SK-N-SH treated with all-trans-retinoic acid at 6 μM for 48 hours (cell line): Measurements from ENCODE around the gene SLC26A2.

Experiments used
- ARNTL ChIP-seq: fragments of 450-650 bp; formaldehyde crosslinking; IDR thresholded peaks from 2 replicates; pipeline ENCODE4 v1.5.0; 2020; ENCODE audit warnings: low read depth, mild to moderate bottlenecking, moderate library complexity, borderline replicate concordance
- BACH2 ChIP-seq: fragments of 250-450 bp; sonication (Bioruptor Pico); IDR thresholded peaks from 2 replicates; pipeline ENCODE4 v1.9.0; 2021; ENCODE audit warnings: mild to moderate bottlenecking, borderline replicate concordance
- CSDC2 ChIP-seq: fragments of 250-450 bp; sonication (Bioruptor Pico); IDR thresholded peaks from 2 replicates; pipeline ENCODE4 v1.5.0; 2020; ENCODE audit warnings: mild to moderate bottlenecking, moderate library complexity
- PPARA ChIP-seq: fragments of 250-450 bp; sonication (Bioruptor Pico); IDR thresholded peaks from 2 replicates; pipeline ENCODE4 v1.5.0; 2020; ENCODE audit warnings: mild to moderate bottlenecking, borderline replicate concordance
- TOX ChIP-seq: fragments of 250-450 bp; sonication (Bioruptor Pico); IDR thresholded peaks from 2 replicates; pipeline ENCODE4 v1.8.0; 2021; ENCODE audit warnings: mild to moderate bottlenecking, moderate library complexity, borderline replicate concordance
- ZFP3 ChIP-seq: fragments of 250-450 bp; sonication (Bioruptor Pico); IDR thresholded peaks from 2 replicates; pipeline ENCODE4 v1.5.0; 2020; ENCODE audit warnings: mild to moderate bottlenecking, moderate library complexity
- ZFP30 ChIP-seq: fragments of 450-650 bp; formaldehyde crosslinking; IDR thresholded peaks from 2 replicates; pipeline ENCODE4 v1.5.0; 2022; ENCODE audit warnings: mild to moderate bottlenecking, moderate library complexity
- ZNF565 ChIP-seq: fragments of 450-650 bp; formaldehyde crosslinking; conservative IDR thresholded peaks from 2 replicates; pipeline ENCODE4 v1.5.0; 2020; ENCODE audit warnings: low read depth, mild to moderate bottlenecking, moderate library complexity
- TF ChIP-seq, protein P1 (sequence below): fragments of 250-450 bp; sonication (Bioruptor Pico); IDR thresholded peaks from 2 replicates; pipeline ENCODE4 v1.8.0; 2020; ENCODE audit warnings: mild to moderate bottlenecking, moderate library complexity, borderline replicate concordance

DNA sequence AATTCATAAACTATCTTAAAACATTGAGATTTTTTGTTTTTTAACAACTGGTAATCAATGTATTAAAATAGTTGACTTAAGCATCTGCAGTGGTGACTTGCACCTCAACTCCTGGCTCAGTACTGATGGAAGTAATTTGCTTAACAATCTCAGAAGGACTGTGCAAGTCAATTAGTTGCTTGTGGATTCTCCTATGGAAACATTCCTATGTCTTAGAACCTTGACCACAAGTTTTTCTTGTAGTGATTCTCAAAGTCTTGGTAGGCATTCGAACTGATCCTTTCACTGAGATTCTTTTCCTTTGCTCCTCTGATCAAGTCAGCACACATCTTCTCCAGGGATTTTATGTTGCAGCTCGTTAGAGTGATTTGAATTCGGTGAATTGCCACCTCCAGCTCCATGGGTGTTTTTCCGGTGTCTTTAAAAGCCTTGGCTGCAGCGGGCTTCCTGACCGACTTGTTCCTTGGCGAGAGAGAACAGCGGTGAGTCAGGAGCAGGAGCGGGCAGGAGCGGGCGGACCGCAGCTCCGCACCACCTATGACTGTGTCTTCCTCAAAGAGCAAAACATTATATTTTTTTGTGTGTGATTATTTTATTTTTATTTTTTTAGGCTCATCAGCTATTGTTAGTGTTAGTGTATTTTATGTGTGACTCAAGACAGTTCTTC, 61.1 kb downstream of the SLC26A2 start:
- TF ChIP-seq ZFP3 (no peak), TOX (CRISPR knock-in tag) (no peak), ARNTL (no peak), BACH2 (CRISPR knock-in tag) (no peak), ZFP30 (CRISPR knock-in tag) (no peak), ZNF565 (CRISPR knock-in tag) (no peak), CSDC2 (CRISPR knock-in tag) (no peak), PPARA (CRISPR knock-in tag) (no peak)
- TF ChIP-seq, protein P1, sequence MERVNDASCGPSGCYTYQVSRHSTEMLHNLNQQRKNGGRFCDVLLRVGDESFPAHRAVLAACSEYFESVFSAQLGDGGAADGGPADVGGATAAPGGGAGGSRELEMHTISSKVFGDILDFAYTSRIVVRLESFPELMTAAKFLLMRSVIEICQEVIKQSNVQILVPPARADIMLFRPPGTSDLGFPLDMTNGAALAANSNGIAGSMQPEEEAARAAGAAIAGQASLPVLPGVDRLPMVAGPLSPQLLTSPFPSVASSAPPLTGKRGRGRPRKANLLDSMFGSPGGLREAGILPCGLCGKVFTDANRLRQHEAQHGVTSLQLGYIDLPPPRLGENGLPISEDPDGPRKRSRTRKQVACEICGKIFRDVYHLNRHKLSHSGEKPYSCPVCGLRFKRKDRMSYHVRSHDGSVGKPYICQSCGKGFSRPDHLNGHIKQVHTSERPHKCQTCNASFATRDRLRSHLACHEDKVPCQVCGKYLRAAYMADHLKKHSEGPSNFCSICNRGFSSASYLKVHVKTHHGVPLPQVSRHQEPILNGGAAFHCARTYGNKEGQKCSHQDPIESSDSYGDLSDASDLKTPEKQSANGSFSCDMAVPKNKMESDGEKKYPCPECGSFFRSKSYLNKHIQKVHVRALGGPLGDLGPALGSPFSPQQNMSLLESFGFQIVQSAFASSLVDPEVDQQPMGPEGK (CRISPR knock-in tag): no peak
